Measurements from ENCODE around the gene STX1B.

The STX1B gene

GRCh38 chr16:30996324-30996984 is 14.0 kb downstream of the STX1B start:
- no peak for DNase-seq (ENCODE audit: low read depth in 2 of 2)

DNA sequence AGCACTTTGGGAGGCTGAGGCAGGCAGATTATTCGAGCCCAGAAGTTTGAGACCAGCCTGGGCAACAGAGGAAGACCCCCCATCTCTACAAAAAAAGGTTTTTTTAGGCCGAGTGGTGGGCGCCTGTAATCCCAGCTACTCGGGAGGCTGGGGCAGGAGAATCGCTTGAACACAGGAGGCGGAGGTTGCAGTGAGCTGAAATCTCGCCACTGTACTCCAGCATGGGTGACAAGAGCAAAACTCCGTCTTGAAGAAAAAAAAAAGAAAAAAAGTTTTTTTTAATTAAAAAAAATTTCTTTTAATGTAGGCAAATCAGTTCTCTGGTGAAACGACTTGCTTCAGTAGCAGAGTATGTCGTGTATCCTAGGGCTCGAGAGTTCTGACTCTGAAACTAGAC is 14.5 kb downstream of the STX1B start:
- no peak for DNase-seq (ENCODE audit: low read depth in 2 of 2)

GRCh38 chr16:30992931-30993816 is 17.3 kb downstream of the STX1B start:
- DNase-seq (ENCODE audit: low read depth in 2 of 2) = no peak

GRCh38 chr16:30992276-30992780 is 18.1 kb downstream of the STX1B start:
- no peak for DNase-seq (ENCODE audit: low read depth in 2 of 2)

DNA sequence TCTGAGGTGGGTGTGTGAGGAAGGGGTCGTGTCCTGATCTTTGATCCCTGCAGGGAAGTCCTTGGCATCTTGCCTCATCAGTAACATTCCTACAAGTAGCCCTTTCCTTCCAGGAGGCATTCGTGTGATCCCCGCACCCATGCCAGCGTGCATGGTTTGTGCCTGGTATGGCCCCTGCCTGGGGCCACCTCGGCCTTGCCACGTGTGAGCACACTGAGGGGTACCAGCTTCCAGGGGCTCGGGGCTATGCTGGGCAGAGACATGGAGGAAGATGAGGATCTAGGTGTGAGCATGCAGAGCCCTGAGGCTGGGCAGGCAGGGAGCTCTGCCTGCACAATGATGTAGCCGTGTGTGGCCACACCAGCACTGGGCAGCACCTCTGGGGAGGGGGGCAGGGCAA is 19.4 kb downstream of the STX1B start:
- DNase-seq (ENCODE audit: low read depth in 2 of 2) = no peak

GRCh38 chr16:30990105-30990504 is 20.3 kb downstream of the STX1B start:
- no peak for DNase-seq (ENCODE audit: low read depth in 2 of 2)

DNA sequence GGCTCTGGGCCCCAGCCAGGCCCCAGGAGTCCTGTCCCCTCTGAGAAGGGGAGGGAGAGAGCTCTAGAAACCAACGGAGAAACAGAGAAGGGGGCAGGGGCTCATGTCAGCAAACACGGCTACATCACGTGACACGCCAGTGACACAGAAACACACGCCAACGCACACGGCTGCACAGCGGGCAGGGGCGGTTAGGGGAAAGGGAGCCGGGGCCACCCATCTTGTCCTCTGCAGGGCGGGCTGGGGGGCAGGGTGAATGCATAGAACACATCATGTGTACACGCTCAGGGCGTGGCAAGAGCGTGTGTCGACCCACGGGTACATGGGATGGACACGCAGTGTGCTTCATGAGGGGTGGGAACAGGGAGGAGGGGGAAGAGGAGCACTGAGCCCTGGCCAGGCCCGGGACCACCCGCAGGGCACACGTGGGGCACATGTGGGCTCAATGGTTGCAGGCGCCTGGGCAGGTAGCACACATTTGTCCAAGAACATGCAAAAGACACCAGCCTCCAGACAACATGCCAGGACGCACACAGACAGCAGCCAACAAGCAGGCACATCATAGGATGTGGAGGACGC is 20.9 kb downstream of the STX1B start:
- DNase-seq (ENCODE audit: low read depth in 2 of 2) = no peak

DNA sequence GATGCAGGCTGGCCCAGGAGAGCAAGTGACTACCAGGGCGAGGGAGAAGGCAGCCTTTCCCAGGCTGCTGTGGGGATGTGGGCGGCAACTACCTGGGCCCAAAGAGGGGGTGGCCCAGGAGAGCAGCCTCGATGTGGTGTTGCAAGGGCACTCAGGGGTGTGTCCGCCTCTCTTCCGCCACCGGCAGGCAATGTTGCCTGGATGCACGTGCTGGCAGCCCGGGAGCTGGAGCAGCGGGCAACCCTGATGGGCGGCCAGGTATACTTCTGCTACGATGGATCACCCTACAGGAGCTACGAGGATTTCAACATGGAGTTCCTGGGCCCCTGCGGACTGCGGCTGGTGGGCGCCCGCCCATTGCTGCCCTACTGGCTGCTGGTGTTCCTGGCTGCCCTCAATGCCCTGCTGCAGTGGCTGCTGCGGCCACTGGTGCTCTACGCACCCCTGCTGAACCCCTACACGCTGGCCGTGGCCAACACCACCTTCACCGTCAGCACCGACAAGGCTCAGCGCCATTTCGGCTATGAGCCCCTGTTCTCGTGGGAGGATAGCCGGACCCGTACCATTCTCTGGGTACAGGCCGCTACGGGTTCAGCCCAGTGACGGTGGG is 22.8 kb downstream of the STX1B start:
- DNase-seq (ENCODE audit: low read depth in 2 of 2) = no peak

DNA sequence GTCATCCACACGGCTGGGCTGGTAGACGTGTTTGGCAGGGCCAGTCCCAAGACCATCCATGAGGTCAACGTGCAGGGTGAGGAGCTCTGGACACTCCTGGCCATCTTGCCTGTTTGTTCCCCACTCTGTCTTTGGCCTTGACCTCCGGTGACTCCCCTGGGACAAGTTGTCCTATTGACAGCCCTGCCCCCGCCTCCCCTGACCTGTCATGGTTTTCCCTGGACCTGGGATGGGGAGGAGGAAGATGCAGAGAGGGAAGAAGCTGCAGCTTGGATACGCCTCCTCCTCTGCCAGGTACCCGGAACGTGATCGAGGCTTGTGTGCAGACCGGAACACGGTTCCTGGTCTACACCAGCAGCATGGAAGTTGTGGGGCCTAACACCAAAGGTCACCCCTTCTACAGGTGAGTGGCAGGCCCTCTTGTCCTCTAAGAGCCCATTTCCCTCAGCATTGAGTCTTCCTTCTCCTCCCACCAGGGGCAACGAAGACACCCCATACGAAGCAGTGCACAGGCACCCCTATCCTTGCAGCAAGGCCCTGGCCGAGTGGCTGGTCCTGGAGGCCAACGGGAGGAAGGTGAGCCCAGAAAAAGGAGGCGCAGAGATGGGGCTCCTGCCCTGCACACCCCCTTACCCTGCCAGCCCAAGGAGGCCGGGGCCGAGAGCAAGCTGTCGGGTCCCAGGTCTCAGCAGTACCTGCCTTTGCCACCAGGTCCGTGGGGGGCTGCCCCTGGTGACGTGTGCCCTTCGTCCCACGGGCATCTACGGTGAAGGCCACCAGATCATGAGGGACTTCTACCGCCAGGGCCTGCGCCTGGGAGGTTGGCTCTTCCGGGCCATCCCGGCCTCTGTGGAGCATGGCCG is 24.1 kb downstream of the STX1B start:
- no peak for DNase-seq (ENCODE audit: low read depth in 2 of 2)

DNA sequence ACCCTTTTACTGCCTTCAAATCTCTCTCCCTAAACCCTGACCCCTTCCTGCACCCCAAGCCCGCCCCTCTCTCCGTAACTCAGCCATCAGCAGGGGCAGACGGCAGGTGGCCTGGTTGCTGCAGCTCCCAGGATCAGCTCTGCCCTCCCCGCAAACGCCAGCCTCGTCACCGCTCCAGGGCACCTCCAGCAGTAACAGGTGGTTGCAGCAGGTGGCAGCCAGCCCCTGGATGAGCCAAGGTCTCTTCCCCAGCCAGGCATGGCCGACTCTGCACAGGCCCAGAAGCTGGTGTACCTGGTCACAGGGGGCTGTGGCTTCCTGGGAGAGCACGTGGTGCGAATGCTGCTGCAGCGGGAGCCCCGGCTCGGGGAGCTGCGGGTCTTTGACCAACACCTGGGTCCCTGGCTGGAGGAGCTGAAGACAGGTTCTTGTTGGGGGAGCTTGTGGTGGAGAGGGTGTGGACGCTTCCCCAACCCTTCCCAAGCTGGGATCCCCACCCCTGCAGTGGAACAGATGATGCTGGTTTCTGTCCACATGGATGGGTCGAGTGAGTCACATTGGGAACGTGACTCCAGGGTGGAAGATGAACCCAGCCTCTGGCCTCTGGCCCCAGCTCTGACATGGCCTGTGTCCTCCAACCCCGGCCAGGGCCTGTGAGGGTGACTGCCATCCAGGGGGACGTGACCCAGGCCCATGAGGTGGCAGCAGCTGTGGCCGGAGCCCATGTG is 24.9 kb downstream of the STX1B start:
- DNase-seq (ENCODE audit: low read depth in 2 of 2) = no peak

DNA sequence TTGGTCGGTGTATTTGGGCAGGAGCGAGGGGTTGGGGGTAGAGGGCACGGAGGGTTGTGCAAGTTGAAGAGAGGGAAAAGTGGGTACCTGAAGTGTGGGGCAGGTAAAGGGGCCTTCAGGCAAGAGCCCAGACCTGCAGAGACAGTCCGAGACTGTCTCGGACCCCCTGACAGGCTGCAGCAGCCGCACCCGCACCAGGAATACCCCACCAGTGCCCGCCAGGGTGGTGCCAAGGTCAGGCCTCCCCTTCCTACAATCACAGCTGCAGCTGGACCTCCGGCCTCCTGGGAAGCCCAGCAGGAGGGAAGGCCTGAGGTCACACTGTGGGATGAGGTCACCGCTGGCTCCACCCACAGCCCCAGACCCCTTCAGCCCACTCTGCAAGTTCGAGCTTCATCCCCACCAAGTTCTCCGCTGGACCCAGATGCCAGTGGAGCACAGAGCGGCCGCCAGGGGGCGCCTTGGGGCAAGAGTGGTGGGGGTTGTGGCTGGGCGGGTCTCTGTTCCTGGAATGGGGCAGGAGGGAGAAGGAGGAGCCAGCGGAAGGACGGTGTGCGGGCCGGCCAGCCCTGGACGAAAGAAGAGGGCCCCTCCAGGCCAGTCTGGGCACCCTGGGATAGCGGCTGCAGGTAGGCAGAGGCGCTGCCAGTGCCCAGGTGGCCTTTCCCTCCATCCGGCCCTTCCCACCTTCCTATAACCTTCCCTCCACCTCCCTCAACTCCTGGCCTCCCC is 25.6 kb downstream of the STX1B start, which contains the start of gene HSD3B7:
TSS of gene HSD3B7 (plus strand) at position 539 of the 732 bp plus-strand sequence. CDS start 452 bp downstream, outside the sequence.
- peak; percentile 58 to 66 for DNase-seq (ENCODE audit: low read depth in 2 of 2)

- no peak for DNase-seq (ENCODE audit: low read depth in 2 of 2)
These were observed 26.4 kb downstream of the STX1B start for GRCh38 chr16:30983898-30984610.

DNA sequence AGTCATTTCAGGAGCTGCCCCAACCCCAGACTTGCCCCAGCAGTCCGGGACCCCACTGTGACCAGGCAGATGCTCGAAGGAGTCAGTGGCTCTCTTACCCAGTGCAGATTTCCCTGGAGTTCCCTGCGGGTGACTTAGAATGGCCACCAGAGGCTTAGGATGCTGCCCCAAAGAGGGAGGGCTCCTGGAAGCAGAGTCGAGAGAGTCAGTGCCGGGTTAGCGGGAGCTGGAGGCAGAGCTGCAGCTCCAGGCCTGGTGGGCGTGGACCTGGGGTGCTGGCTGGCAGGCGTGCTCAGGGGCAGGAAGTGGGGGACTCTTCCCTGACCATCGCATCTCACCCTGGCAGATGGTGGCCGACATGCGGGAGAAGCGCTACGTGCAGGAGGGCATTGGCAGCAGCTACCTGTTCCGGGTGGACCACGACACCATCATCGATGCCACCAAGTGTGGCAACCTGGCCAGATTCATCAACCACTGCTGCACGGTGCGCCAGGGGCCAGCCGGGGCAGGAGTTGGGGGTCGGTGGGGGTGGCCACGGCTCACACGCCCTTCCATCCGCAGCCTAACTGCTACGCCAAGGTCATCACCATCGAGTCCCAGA is 27.0 kb downstream of the STX1B start:
- DNase-seq (ENCODE audit: low read depth in 2 of 2) = no peak

DNA sequence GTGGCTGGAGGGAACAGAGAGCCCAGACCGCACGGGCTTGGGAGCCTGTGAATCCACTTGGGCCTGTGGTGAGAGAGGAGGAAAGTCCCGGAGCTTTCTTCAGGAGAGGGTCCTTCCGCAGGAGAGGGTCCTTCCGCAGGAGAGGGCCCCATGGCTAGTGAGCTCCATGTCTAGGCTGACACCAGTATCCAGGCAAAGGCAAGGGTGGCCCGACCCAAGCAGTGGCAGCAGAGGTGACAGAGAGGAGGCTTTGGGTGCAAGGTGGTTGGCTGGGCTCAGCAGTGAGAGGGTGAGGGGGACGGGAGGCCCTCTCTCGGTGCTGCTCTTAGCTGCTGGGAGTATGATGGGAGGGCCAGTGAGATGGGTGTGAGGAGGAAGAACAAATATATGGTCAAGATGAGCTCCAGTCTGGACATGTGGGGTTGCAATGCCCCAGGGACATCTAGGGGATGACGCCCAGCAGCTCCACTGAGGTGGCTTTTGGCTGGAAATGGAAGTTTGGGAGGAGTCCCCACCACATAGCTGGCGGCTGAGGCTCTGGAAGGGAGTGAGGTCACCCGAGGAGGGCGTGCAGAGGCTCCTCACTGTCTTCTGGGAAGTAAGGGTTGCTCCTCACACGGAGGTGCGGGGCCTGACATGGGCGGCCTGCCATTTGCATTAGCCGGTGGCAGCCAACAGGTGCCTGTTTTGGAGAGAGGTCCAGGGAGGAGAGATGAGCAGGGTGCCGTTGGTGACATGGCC is 27.7 kb downstream of the STX1B start:
- no peak for DNase-seq (ENCODE audit: low read depth in 2 of 2)

DNA sequence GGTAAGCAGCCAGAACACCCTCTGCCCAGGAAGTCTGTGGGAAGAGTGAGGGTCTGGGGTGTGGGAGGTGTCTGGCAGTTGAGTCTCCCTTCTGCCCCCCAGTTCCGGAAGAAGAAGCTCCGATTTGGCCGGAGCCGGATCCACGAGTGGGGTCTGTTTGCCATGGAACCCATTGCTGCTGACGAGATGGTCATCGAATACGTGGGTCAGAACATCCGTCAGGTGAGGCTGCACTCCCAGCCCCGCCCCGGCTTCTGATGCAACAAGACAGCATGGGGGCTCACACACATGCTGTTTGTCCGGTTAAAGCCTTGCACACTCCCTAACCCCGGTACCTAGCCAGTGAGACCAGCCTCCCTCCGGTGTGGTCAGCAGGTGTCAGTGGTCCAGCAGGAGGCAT is 29.5 kb downstream of the STX1B start:
- no peak for DNase-seq (ENCODE audit: low read depth in 2 of 2)

- DNase-seq (ENCODE audit: low read depth in 2 of 2) = no peak
These were observed 30.0 kb downstream of the STX1B start for GRCh38 chr16:30980434-30980833.

DNA sequence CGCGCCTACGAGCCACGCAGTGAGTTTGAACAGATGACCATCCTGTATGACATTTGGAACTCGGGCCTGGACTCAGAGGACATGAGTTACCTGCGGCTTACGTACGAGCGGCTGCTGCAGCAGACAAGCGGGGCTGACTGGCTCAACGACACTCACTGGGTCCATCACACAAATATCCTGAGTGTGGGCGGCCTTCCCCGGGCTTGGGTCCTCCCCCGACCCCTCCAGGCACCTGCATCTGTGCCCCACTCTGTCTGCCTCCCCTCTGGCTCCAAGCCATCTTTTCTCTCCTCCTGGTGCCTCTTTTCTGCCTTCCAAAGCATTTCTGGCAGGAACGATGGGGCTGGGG is 30.4 kb downstream of the STX1B start:
- no peak for DNase-seq (ENCODE audit: low read depth in 2 of 2)
